H9 (cell line): Measurements from ENCODE around the gene CHORDC1. TPM values are rescaled to one million over a fixed set of nuclear protein-coding genes. Genes with fewer than 3 reads are reported as not detected.
A peak's percentile ranks its signal among the peaks of the same experiment; 100 is the strongest.

Experiments used
- DNase-seq: peaks from one replicate; pipeline ENCODE4 v3.0.0-alpha.2; 2017
- H2AFZ ChIP-seq: one replicate; pipeline ENCODE4 v1.6.1; 2013; ENCODE audit warnings: mild to moderate bottlenecking, low read length, control low read depth, moderate library complexity
- H2AK5ac ChIP-seq: 2 replicates; pipeline ENCODE4 v1.6.1; 2013; ENCODE audit warnings: low read length, control low read depth, mixed read lengths; ENCODE audit not compliant: insufficient read length
- H2BK120ac ChIP-seq: one replicate; pipeline ENCODE4 v1.6.1; 2013; ENCODE audit warnings: low read depth, mild to moderate bottlenecking, low read length, control low read depth, inconsistent platforms; ENCODE audit not compliant: poor library complexity, severe bottlenecking
- H2BK12ac ChIP-seq: 2 replicates; pipeline ENCODE4 v1.6.1; 2013; ENCODE audit warnings: low read length, control low read depth, mixed read lengths, low read depth; ENCODE audit not compliant: insufficient read length
- H2BK15ac ChIP-seq: 2 replicates; pipeline ENCODE4 v1.6.1; 2013; ENCODE audit warnings: low read depth, low read length, control low read depth
- H2BK20ac ChIP-seq: one replicate; pipeline ENCODE4 v1.6.1; 2013; ENCODE audit warnings: low read depth, mild to moderate bottlenecking, low read length, control low read depth, inconsistent platforms; ENCODE audit not compliant: poor library complexity, severe bottlenecking
- H2BK5ac ChIP-seq: 2 replicates; pipeline ENCODE4 v1.6.1; 2013; ENCODE audit warnings: low read length, control low read depth, mixed read lengths; ENCODE audit not compliant: insufficient read length
- H3K14ac ChIP-seq: 2 replicates; pipeline ENCODE4 v1.6.1; 2013; ENCODE audit warnings: low read length, control low read depth; ENCODE audit not compliant: insufficient read depth
- H3K18ac ChIP-seq: 2 replicates; pipeline ENCODE4 v1.6.1; 2013; ENCODE audit warnings: low read depth, mild to moderate bottlenecking, mixed read lengths, low read length, control low read depth; ENCODE audit not compliant: insufficient read length
- H3K23ac ChIP-seq: 2 replicates; pipeline ENCODE4 v1.6.1; 2013; ENCODE audit warnings: low read length, control low read depth, mixed read lengths, low read depth; ENCODE audit not compliant: insufficient read length
- H3K23me2 ChIP-seq: 2 replicates; pipeline ENCODE4 v1.6.1; 2013; ENCODE audit warnings: low read depth, mild to moderate bottlenecking, mixed read lengths, low read length, control low read depth; ENCODE audit not compliant: insufficient read length, poor library complexity, severe bottlenecking
- H3K27ac ChIP-seq: 2 replicates; pipeline ENCODE4 v1.5.1; 2013; ENCODE audit warnings: low read length, control low read depth, mixed read lengths, low read depth; ENCODE audit not compliant: insufficient read length
- H3K27me3 ChIP-seq: 2 replicates; pipeline ENCODE4 v1.6.1; 2013; ENCODE audit warnings: low read length, control low read depth, inconsistent platforms; ENCODE audit not compliant: insufficient read depth
- H3K4ac ChIP-seq: 2 replicates; pipeline ENCODE4 v1.6.1; 2013; ENCODE audit warnings: low read depth, mild to moderate bottlenecking, control low read depth, inconsistent platforms, low read length, moderate library complexity
- H3K4me1 ChIP-seq: 2 replicates; pipeline ENCODE4 v1.6.1; 2013; ENCODE audit warnings: low read length, control low read depth, inconsistent platforms; ENCODE audit not compliant: insufficient read depth
- H3K4me2 ChIP-seq: 2 replicates; pipeline ENCODE4 v1.6.1; 2013; ENCODE audit warnings: low read length, control low read depth, mixed read lengths; ENCODE audit not compliant: insufficient read length, insufficient read depth
- H3K56ac ChIP-seq: 2 replicates; pipeline ENCODE4 v1.6.1; 2013; ENCODE audit warnings: low read depth, mild to moderate bottlenecking, mixed read lengths, low read length, control low read depth; ENCODE audit not compliant: insufficient read length
- H3K79me1 ChIP-seq: 2 replicates; pipeline ENCODE4 v1.6.1; 2013; ENCODE audit warnings: low read depth, mild to moderate bottlenecking, moderate library complexity, low read length, control low read depth, inconsistent platforms; ENCODE audit not compliant: insufficient read depth, poor library complexity, severe bottlenecking
- H3K79me2 ChIP-seq: 2 replicates; pipeline ENCODE4 v1.6.1; 2013; ENCODE audit warnings: low read length, control low read depth, inconsistent platforms; ENCODE audit not compliant: insufficient read depth
- H3K9ac ChIP-seq: 2 replicates; pipeline ENCODE4 v1.6.1; 2013; ENCODE audit warnings: low read length, control low read depth, mixed read lengths; ENCODE audit not compliant: insufficient read length; ENCODE audit errors: extremely low read depth
- H3K9me3 ChIP-seq: one replicate; pipeline ENCODE4 v1.6.1; 2013; ENCODE audit warnings: low read depth, low read length, inconsistent platforms; ENCODE audit not compliant: control insufficient read depth
- H3T11ph ChIP-seq: one replicate; pipeline ENCODE4 v1.6.1; 2013; ENCODE audit warnings: mild to moderate bottlenecking, low read length, control low read depth, inconsistent platforms
- H4K20me1 ChIP-seq: one replicate; pipeline ENCODE4 v1.6.1; 2013; ENCODE audit not compliant: control insufficient read depth, insufficient read length, insufficient read depth
- H4K5ac ChIP-seq: 2 replicates; pipeline ENCODE4 v1.6.1; 2013; ENCODE audit warnings: low read depth, mild to moderate bottlenecking, mixed read lengths, low read length, control low read depth; ENCODE audit not compliant: insufficient read length
- H4K8ac ChIP-seq: replicated peaks from 2 replicates; pipeline ENCODE4 v1.6.1; 2013; ENCODE audit warnings: low read length, control low read depth, mixed read lengths, low read depth; ENCODE audit not compliant: insufficient read length
- H4K91ac ChIP-seq: 2 replicates; pipeline ENCODE4 v1.6.1; 2013; ENCODE audit warnings: low read depth, mild to moderate bottlenecking, moderate library complexity, mixed read lengths, low read length, control low read depth; ENCODE audit not compliant: insufficient read length
- H3K27ac Mint-ChIP-seq, 3 experiments: 2 replicates in 2 of 3; 3 replicates in 1 of 3; pipeline ENCODE4 v1.8.0; 2020 to 2021; ENCODE audit warnings: mixed read lengths in 3 of 3, mild to moderate bottlenecking in 1 of 3, moderate library complexity in 1 of 3
- H3K27me3 Mint-ChIP-seq: 2 replicates; pipeline ENCODE4 v1.8.0; 2021; ENCODE audit warnings: low read depth, mild to moderate bottlenecking, moderate library complexity, mixed read lengths
- H3K36me3 Mint-ChIP-seq, 3 experiments: 2 replicates in 2 of 3; 3 replicates in 1 of 3; pipeline ENCODE4 v1.8.0; 2020 to 2021; ENCODE audit warnings: low read depth in 3 of 3, mixed read lengths in 3 of 3; ENCODE audit not compliant: insufficient read depth in 1 of 3
- H3K4me1 Mint-ChIP-seq, 2 experiments: 2 replicates each; pipeline ENCODE4 v1.8.0; 2020; ENCODE audit warnings: mixed read lengths in 2 of 2
- H3K4me3 Mint-ChIP-seq, 2 experiments: 2 replicates in 1 of 2; 3 replicates in 1 of 2; pipeline ENCODE4 v1.8.0; 2020 to 2021; ENCODE audit warnings: mild to moderate bottlenecking in 2 of 2, mixed read lengths in 2 of 2, moderate library complexity in 1 of 2
- H3K9me3 Mint-ChIP-seq, 2 experiments: 2 replicates in 1 of 2; 3 replicates in 1 of 2; pipeline ENCODE4 v1.8.0; 2020; ENCODE audit warnings: mild to moderate bottlenecking in 2 of 2, mixed read lengths in 2 of 2, moderate library complexity in 1 of 2
- WGBS: extraction: QIAGEN DNeasy Blood & Tissue Kit; methylation state at CpG from one replicate; pipeline ENCODE4 v1.1.7; 2013; ENCODE audit warnings: missing lambda C conversion rate, low lambda C conversion rate, mixed read lengths; ENCODE audit not compliant: insufficient read length; ENCODE audit errors: extremely low coverage; 5-methylcytosine and 5-hydroxymethylcytosine counted together
- total RNA-seq: library from RNA; stranded (reverse); gene quantifications from 2 replicates; pipeline ENCODE4 v1.2.1, GENCODE V29; 2021
- TF ChIP-seq, protein P1 (sequence below): fragments of 200-600 bp; sonication (generic); conservative IDR thresholded peaks from 3 replicates; pipeline ENCODE4 v1.8.0; 2021; ENCODE audit warnings: antibody characterized with exemption, mild to moderate bottlenecking

Gene CHORDC1
- total RNA-seq, 1 experiment from 2014 or later = 77.7 TPM

DNA sequence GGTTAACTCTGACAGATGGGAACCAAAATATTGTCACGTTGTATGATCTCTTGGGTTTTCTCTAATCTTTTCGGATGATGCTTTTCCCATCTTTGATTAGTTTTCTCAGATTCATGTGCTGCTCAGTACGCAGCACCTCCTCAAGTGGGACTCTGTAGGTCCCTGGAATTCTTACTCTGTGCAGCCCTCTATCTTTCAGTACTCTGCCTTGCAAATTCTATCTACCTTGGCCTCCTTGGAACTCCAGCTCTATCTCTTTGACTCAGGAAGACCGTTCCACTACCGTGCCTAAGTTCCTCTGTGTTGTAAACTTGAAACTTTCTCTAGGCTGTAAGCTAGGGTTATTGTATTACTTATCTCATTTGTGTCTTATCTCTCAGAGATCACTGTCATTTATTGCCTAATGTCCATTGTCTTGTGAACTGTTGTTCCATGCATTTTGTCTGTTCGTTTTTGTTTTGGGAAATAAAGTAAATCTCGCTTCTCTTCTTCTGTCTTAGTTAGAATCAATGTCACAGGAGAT, 20.1 kb upstream of the CHORDC1 start:
- H3K4me2 ChIP-seq = peak overlapping the region; percentile 33
- no peaks in the 10 kb centered on the region for H3K9me3 ChIP-seq
- TF ChIP-seq, protein P1, sequence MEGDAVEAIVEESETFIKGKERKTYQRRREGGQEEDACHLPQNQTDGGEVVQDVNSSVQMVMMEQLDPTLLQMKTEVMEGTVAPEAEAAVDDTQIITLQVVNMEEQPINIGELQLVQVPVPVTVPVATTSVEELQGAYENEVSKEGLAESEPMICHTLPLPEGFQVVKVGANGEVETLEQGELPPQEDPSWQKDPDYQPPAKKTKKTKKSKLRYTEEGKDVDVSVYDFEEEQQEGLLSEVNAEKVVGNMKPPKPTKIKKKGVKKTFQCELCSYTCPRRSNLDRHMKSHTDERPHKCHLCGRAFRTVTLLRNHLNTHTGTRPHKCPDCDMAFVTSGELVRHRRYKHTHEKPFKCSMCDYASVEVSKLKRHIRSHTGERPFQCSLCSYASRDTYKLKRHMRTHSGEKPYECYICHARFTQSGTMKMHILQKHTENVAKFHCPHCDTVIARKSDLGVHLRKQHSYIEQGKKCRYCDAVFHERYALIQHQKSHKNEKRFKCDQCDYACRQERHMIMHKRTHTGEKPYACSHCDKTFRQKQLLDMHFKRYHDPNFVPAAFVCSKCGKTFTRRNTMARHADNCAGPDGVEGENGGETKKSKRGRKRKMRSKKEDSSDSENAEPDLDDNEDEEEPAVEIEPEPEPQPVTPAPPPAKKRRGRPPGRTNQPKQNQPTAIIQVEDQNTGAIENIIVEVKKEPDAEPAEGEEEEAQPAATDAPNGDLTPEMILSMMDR = no peak
- H2AK5ac ChIP-seq = no peak overlapping the region
- no peak overlapping the region for H3K4ac ChIP-seq
- H4K20me1 ChIP-seq = no peaks in the 10 kb centered on the region
- peaks cover 5% of the 10 kb centered on the region; the same call in 1 of the 2 replicates for H3K4me1 ChIP-seq
- no peak overlapping the region for H3K23ac ChIP-seq
- H3K23me2 ChIP-seq = no peaks in the 10 kb centered on the region
- no peak overlapping the region for H3K27ac ChIP-seq
- no peak overlapping the region for H2BK15ac ChIP-seq
- no peak overlapping the region for H3T11ph ChIP-seq
- no CpG with 5 or more reads among the region's 7 CpGs for WGBS
- H2BK12ac ChIP-seq = no peak overlapping the region
- no peak overlapping the region for H3K9ac ChIP-seq
- Mint-ChIP-seq H3K36me3 (peaks cover 0 to 4% (median 0%) of the 10 kb centered on the region in 3 experiments; a peak in 2 of 7 replicates), H3K27ac (peak overlapping the region in 2 of 3 experiments; percentile 38 to 59; a peak in 5 of 7 replicates), H3K4me1 (peaks cover 37 to 45% of the 10 kb centered on the region in 2 experiments), H3K9me3 (peaks cover 0 to 3% of the 10 kb centered on the region in 2 experiments; a peak in 1 of 5 replicates), H3K27me3 (no peaks in the 10 kb centered on the region), H3K4me3 (peak overlapping the region in 1 of 2 experiments; percentile 36; a peak in 1 of 5 replicates)
- no peak overlapping the region for H3K18ac ChIP-seq
- no peak overlapping the region for H2BK120ac ChIP-seq
- no peak overlapping the region for H2AFZ ChIP-seq
- no peak overlapping the region for H4K91ac ChIP-seq
- H3K79me1 ChIP-seq = no peaks in the 10 kb centered on the region
- H2BK20ac ChIP-seq = no peak overlapping the region
- H2BK5ac ChIP-seq = no peak overlapping the region
- no peaks in the 10 kb centered on the region for H3K27me3 ChIP-seq
- no peaks in the 10 kb centered on the region for H3K79me2 ChIP-seq
- no peak overlapping the region for H3K14ac ChIP-seq
- DNase-seq = no peak
- no peak overlapping the region for H4K8ac ChIP-seq
- H4K5ac ChIP-seq = no peak overlapping the region
- no peak overlapping the region for H3K56ac ChIP-seq
